ENCODE measurements around the gene CHRNG. TPM values are rescaled to one million over a fixed set of nuclear protein-coding genes. Genes with fewer than 3 reads are reported as not detected.

Gene CHRNG
- total RNA-seq, 1 donor from 2014 or later: 0.87 TPM

DNA sequence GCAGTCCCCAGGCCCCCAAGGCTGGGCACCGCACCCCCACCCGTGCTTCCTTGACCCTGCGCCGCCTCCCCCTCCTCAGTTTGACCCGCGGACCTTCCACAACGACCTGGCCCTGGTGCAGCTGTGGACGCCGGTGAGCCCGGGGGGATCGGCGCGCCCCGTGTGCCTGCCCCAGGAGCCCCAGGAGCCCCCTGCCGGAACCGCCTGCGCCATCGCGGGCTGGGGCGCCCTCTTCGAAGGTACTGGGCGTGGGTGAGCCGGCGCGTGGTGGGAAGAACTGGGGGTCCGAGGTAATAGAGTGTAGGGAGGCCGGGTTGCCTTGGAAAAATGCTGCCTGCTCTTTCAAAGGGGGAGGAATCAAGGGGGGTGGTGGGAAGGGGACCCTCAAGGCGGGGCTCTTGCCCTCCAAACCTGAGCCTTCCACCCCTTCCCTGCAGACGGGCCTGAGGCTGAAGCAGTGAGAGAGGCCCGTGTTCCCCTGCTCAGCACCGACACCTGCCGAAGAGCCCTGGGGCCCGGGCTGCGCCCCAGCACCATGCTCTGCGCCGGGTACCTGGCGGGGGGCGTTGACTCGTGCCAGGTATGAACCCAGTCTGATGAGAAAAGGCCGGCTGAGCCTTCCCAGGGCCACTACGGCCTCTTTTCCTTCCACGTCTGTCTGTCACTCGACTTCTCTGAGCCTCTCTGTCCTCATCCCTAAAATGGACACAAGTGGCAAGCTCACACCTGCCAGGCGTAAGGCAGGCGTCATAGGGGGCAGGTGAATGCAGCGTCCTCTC is 16.7 kb upstream of the CHRNG start:
- TF ChIP-seq, protein P1, sequence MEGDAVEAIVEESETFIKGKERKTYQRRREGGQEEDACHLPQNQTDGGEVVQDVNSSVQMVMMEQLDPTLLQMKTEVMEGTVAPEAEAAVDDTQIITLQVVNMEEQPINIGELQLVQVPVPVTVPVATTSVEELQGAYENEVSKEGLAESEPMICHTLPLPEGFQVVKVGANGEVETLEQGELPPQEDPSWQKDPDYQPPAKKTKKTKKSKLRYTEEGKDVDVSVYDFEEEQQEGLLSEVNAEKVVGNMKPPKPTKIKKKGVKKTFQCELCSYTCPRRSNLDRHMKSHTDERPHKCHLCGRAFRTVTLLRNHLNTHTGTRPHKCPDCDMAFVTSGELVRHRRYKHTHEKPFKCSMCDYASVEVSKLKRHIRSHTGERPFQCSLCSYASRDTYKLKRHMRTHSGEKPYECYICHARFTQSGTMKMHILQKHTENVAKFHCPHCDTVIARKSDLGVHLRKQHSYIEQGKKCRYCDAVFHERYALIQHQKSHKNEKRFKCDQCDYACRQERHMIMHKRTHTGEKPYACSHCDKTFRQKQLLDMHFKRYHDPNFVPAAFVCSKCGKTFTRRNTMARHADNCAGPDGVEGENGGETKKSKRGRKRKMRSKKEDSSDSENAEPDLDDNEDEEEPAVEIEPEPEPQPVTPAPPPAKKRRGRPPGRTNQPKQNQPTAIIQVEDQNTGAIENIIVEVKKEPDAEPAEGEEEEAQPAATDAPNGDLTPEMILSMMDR (conservative IDR thresholded peaks at IDR 0.05): no peak
- H3K27ac Mint-ChIP-seq: no peak overlapping the region
- H3K4me3 Mint-ChIP-seq: no peak overlapping the region
- no peaks in the 10 kb centered on the region for H3K9me3 Mint-ChIP-seq
- H3K4me1 Mint-ChIP-seq (ENCODE audit: unreplicated experiment): peaks cover 6% of the 10 kb centered on the region
- H3K27me3 Mint-ChIP-seq: peaks cover 50% of the 10 kb centered on the region
- no peaks in the 10 kb centered on the region for H3K36me3 Mint-ChIP-seq
- no peak for DNase-seq (ENCODE audit: extremely low spot score, unreplicated experiment)

DNA sequence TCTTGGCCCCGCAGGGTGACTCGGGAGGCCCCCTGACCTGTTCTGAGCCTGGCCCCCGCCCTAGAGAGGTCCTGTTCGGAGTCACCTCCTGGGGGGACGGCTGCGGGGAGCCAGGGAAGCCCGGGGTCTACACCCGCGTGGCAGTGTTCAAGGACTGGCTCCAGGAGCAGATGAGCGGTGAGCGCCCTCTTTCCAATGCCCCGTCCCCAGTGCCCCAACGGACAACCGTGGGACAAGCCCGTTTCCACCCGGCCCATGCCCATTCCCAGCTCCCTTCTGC is 16.1 kb upstream of the CHRNG start:
- H3K27me3 Mint-ChIP-seq: peaks cover 53% of the 10 kb centered on the region
- H3K36me3 Mint-ChIP-seq: no peaks in the 10 kb centered on the region
- H3K4me1 Mint-ChIP-seq (ENCODE audit: unreplicated experiment): peaks cover 6% of the 10 kb centered on the region
- TF ChIP-seq, protein P1 (conservative IDR thresholded peaks at IDR 0.05): no peak
- no peaks in the 10 kb centered on the region for H3K9me3 Mint-ChIP-seq
- no peak overlapping the region for H3K27ac Mint-ChIP-seq
- no peak overlapping the region for H3K4me3 Mint-ChIP-seq
- DNase-seq (ENCODE audit: extremely low spot score, unreplicated experiment): no peak

DNA sequence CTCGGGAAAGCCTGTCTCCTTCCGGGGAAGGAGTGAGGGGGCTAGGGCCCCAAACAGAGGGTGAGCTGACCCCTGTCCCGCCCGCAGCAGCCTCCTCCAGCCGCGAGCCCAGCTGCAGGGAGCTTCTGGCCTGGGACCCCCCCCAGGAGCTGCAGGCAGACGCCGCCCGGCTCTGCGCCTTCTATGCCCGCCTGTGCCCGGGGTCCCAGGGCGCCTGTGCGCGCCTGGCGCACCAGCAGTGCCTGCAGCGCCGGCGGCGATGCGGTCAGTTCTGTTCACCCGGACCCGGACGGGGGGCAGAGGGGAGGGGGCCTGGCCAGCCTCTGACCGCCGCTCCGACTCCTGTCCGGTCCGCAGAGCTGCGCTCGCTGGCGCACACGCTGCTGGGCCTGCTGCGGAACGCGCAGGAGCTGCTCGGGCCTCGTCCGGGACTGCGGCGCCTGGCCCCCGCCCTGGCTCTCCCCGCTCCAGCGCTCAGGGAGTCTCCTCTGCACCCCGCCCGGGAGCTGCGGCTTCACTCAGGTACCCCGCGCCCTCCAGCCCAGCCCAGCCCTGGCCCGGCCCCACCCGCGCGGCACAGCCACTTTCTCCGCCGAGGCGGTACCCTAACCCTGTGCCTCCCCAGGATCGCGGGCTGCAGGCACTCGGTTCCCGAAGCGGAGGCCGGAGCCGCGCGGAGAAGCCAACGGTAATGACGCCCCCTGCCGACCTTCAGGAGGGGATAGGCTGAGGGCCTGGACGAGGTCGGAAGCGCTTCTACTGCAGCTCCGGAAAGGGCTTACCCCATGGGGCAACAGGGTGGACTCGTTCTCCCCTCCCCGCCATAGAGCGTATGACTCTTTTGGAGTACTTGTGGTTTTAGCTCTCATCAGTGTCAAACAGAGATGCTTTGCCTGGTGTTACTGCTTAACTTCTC is 15.6 kb upstream of the CHRNG start:
- Mint-ChIP-seq H3K9me3 (no peaks in the 10 kb centered on the region), H3K4me1 (ENCODE audit: unreplicated experiment) (peaks cover 5% of the 10 kb centered on the region), H3K27me3 (peaks cover 54% of the 10 kb centered on the region), H3K27ac (peak overlapping the region; percentile 23), H3K36me3 (no peaks in the 10 kb centered on the region), H3K4me3 (peak overlapping the region; percentile 69)
- no peak for DNase-seq (ENCODE audit: extremely low spot score, unreplicated experiment)
- TF ChIP-seq, protein P1 (conservative IDR thresholded peaks at IDR 0.05): peak; percentile 59

DNA sequence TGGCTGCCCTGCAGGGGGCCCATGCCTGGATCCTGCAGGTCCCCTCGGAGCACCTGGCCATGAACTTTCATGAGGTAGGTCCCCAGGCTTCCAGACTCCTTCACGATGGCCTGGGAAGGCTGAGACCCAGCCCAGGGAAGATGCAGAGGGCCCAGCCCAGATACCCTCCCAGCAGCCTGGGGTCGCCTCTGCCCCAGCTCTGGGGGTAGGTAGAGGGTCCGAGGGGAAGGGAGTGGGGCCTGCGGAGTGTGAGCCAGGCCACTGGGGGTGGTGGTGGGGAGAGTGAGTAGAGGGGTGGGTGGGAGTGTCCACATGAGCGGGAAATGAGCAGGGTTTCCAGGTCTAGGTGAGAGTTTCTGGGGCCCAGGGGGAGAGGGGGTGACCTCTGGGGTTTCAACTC is 14.7 kb upstream of the CHRNG start:
- Mint-ChIP-seq H3K9me3 (no peaks in the 10 kb centered on the region), H3K27ac (no peak overlapping the region), H3K27me3 (peaks cover 50% of the 10 kb centered on the region), H3K4me1 (ENCODE audit: unreplicated experiment) (no peaks in the 10 kb centered on the region), H3K4me3 (no peak overlapping the region), H3K36me3 (no peaks in the 10 kb centered on the region)
- TF ChIP-seq, protein P1 (conservative IDR thresholded peaks at IDR 0.05): no peak
- no peak for DNase-seq (ENCODE audit: extremely low spot score, unreplicated experiment)

DNA sequence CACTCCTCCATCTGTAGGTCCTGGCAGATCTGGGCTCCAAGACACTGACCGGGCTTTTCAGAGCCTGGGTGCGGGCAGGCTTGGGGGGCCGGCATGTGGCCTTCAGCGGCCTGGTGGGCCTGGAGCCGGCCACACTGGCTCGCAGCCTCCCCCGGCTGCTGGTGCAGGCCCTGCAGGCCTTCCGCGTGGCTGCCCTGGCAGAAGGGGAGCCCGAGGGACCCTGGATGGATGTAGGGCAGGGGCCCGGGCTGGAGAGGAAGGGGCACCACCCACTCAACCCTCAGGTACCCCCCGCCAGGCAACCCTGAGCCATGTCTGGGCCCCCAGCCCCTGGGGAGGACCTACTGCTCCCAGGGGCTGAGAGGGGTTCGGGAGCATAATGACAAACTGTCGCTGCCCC is 14.3 kb upstream of the CHRNG start:
- Mint-ChIP-seq H3K4me3 (no peak overlapping the region), H3K9me3 (no peaks in the 10 kb centered on the region), H3K27ac (no peak overlapping the region), H3K36me3 (no peaks in the 10 kb centered on the region), H3K27me3 (peaks cover 49% of the 10 kb centered on the region), H3K4me1 (ENCODE audit: unreplicated experiment) (no peaks in the 10 kb centered on the region)
- no peak for DNase-seq (ENCODE audit: extremely low spot score, unreplicated experiment)
- TF ChIP-seq, protein P1 (conservative IDR thresholded peaks at IDR 0.05): no peak
